Measurements from ENCODE around the gene ANXA8L1.
"Not testable (repeated sequence)": the region's sequence is repeated elsewhere in the genome, so short reads cannot be mapped to it uniquely, and the experiment has no call there.

Gene ANXA8L1
- total RNA-seq = 0 reads per million in 3 donors

GRCh38 chr10:46375406-46375805 is at the start of gene ANXA8L1:
TSS of gene ANXA8L1 (plus strand) at chr10:46375776. CDS start at chr10:46375852, 76 bp downstream.
- DNase-seq; H3K27ac ChIP-seq (ENCODE audit: insufficient read depth, low read length, poor library complexity, severe bottlenecking); H3K9me3 ChIP-seq (ENCODE audit: control insufficient read depth, low read length); H3K4me3 ChIP-seq (ENCODE audit: insufficient read depth, low read depth, low read length, poor library complexity, severe bottlenecking); H3K27me3 ChIP-seq (replicated peaks; ENCODE audit: control insufficient read depth, insufficient read depth, low read length, poor library complexity, severe bottlenecking); H3K36me3 ChIP-seq (ENCODE audit: control insufficient read depth, insufficient read depth, low read length); H3K4me1 ChIP-seq (ENCODE audit: control insufficient read depth, insufficient read depth, low read length, poor library complexity, severe bottlenecking): not testable (repeated sequence)

GRCh38 chr10:46326066-46326465 is 49.5 kb upstream of the ANXA8L1 start:
- H3K4me3 ChIP-seq (ENCODE audit: insufficient read depth, low read depth, low read length, poor library complexity, severe bottlenecking) = no peak overlapping the region
- no peaks in the 10 kb centered on the region for H3K27me3 ChIP-seq (replicated peaks; ENCODE audit: control insufficient read depth, insufficient read depth, low read length, poor library complexity, severe bottlenecking)
- H3K4me1 ChIP-seq (ENCODE audit: control insufficient read depth, insufficient read depth, low read length, poor library complexity, severe bottlenecking) = no peaks in the 10 kb centered on the region
- H3K36me3 ChIP-seq (ENCODE audit: control insufficient read depth, insufficient read depth, low read length) = no peaks in the 10 kb centered on the region
- no peaks in the 10 kb centered on the region for H3K9me3 ChIP-seq (ENCODE audit: control insufficient read depth, low read length)
- no peak for DNase-seq
- no peak overlapping the region for H3K27ac ChIP-seq (ENCODE audit: insufficient read depth, low read length, poor library complexity, severe bottlenecking)

GRCh38 chr10:46326971-46327370 is 48.6 kb upstream of the ANXA8L1 start:
- Histone ChIP-seq H3K27me3 (replicated peaks; ENCODE audit: control insufficient read depth, insufficient read depth, low read length, poor library complexity, severe bottlenecking) (no peaks in the 10 kb centered on the region), H3K9me3 (ENCODE audit: control insufficient read depth, low read length) (no peaks in the 10 kb centered on the region), H3K4me1 (ENCODE audit: control insufficient read depth, insufficient read depth, low read length, poor library complexity, severe bottlenecking) (no peaks in the 10 kb centered on the region), H3K27ac (ENCODE audit: insufficient read depth, low read length, poor library complexity, severe bottlenecking) (no peak overlapping the region), H3K36me3 (ENCODE audit: control insufficient read depth, insufficient read depth, low read length) (no peaks in the 10 kb centered on the region), H3K4me3 (ENCODE audit: insufficient read depth, low read depth, low read length, poor library complexity, severe bottlenecking) (no peak overlapping the region)
- DNase-seq = no peak

GRCh38 chr10:46327685-46328084 is 47.9 kb upstream of the ANXA8L1 start:
- Histone ChIP-seq H3K4me3 (ENCODE audit: insufficient read depth, low read depth, low read length, poor library complexity, severe bottlenecking) (no peak overlapping the region), H3K27me3 (replicated peaks; ENCODE audit: control insufficient read depth, insufficient read depth, low read length, poor library complexity, severe bottlenecking) (no peaks in the 10 kb centered on the region), H3K27ac (ENCODE audit: insufficient read depth, low read length, poor library complexity, severe bottlenecking) (no peak overlapping the region), H3K4me1 (ENCODE audit: control insufficient read depth, insufficient read depth, low read length, poor library complexity, severe bottlenecking) (no peaks in the 10 kb centered on the region), H3K36me3 (ENCODE audit: control insufficient read depth, insufficient read depth, low read length) (no peaks in the 10 kb centered on the region), H3K9me3 (ENCODE audit: control insufficient read depth, low read length) (no peaks in the 10 kb centered on the region)
- no peak for DNase-seq

- Histone ChIP-seq H3K27ac (ENCODE audit: insufficient read depth, low read length, poor library complexity, severe bottlenecking) (no peak overlapping the region), H3K4me1 (ENCODE audit: control insufficient read depth, insufficient read depth, low read length, poor library complexity, severe bottlenecking) (no peaks in the 10 kb centered on the region), H3K9me3 (ENCODE audit: control insufficient read depth, low read length) (no peaks in the 10 kb centered on the region)
These were observed 46.5 kb upstream of the ANXA8L1 start for GRCh38 chr10:46328853-46329689.

GRCh38 chr10:46329690-46330016 is 45.9 kb upstream of the ANXA8L1 start:
- Histone ChIP-seq H3K4me3 (ENCODE audit: insufficient read depth, low read depth, low read length, poor library complexity, severe bottlenecking) (no peak overlapping the region), H3K36me3 (ENCODE audit: control insufficient read depth, insufficient read depth, low read length) (no peaks in the 10 kb centered on the region), H3K9me3 (ENCODE audit: control insufficient read depth, low read length) (no peaks in the 10 kb centered on the region), H3K27me3 (replicated peaks; ENCODE audit: control insufficient read depth, insufficient read depth, low read length, poor library complexity, severe bottlenecking) (no peaks in the 10 kb centered on the region), H3K27ac (ENCODE audit: insufficient read depth, low read length, poor library complexity, severe bottlenecking) (no peak overlapping the region), H3K4me1 (ENCODE audit: control insufficient read depth, insufficient read depth, low read length, poor library complexity, severe bottlenecking) (no peaks in the 10 kb centered on the region)
- DNase-seq = no peak

More at GRCh38 chr10:46328853-46329689, 46.5 kb upstream of the ANXA8L1 start:
- no peaks in the 10 kb centered on the region for H3K36me3 ChIP-seq (ENCODE audit: control insufficient read depth, insufficient read depth, low read length)
- no peak for DNase-seq
- H3K27me3 ChIP-seq (replicated peaks; ENCODE audit: control insufficient read depth, insufficient read depth, low read length, poor library complexity, severe bottlenecking) = no peaks in the 10 kb centered on the region
- no peak overlapping the region for H3K4me3 ChIP-seq (ENCODE audit: insufficient read depth, low read depth, low read length, poor library complexity, severe bottlenecking)

GRCh38 chr10:46330894-46331293 is 44.7 kb upstream of the ANXA8L1 start:
- Histone ChIP-seq H3K27ac (ENCODE audit: insufficient read depth, low read length, poor library complexity, severe bottlenecking) (no peak overlapping the region), H3K27me3 (replicated peaks; ENCODE audit: control insufficient read depth, insufficient read depth, low read length, poor library complexity, severe bottlenecking) (no peaks in the 10 kb centered on the region), H3K9me3 (ENCODE audit: control insufficient read depth, low read length) (no peaks in the 10 kb centered on the region), H3K4me1 (ENCODE audit: control insufficient read depth, insufficient read depth, low read length, poor library complexity, severe bottlenecking) (no peaks in the 10 kb centered on the region), H3K4me3 (ENCODE audit: insufficient read depth, low read depth, low read length, poor library complexity, severe bottlenecking) (no peak overlapping the region), H3K36me3 (ENCODE audit: control insufficient read depth, insufficient read depth, low read length) (no peaks in the 10 kb centered on the region)
- no peak for DNase-seq

- not testable (repeated sequence) for DNase-seq; H3K27me3 ChIP-seq (replicated peaks; ENCODE audit: control insufficient read depth, insufficient read depth, low read length, poor library complexity, severe bottlenecking); H3K4me3 ChIP-seq (ENCODE audit: insufficient read depth, low read depth, low read length, poor library complexity, severe bottlenecking); H3K4me1 ChIP-seq (ENCODE audit: control insufficient read depth, insufficient read depth, low read length, poor library complexity, severe bottlenecking); H3K27ac ChIP-seq (ENCODE audit: insufficient read depth, low read length, poor library complexity, severe bottlenecking); H3K9me3 ChIP-seq (ENCODE audit: control insufficient read depth, low read length); H3K36me3 ChIP-seq (ENCODE audit: control insufficient read depth, insufficient read depth, low read length)
These were observed 10.1 kb upstream of the ANXA8L1 start for GRCh38 chr10:46365484-46365883.

- H3K9me3 ChIP-seq (ENCODE audit: control insufficient read depth, low read length); H3K4me1 ChIP-seq (ENCODE audit: control insufficient read depth, insufficient read depth, low read length, poor library complexity, severe bottlenecking); H3K4me3 ChIP-seq (ENCODE audit: insufficient read depth, low read depth, low read length, poor library complexity, severe bottlenecking); DNase-seq; H3K27me3 ChIP-seq (replicated peaks; ENCODE audit: control insufficient read depth, insufficient read depth, low read length, poor library complexity, severe bottlenecking); H3K36me3 ChIP-seq (ENCODE audit: control insufficient read depth, insufficient read depth, low read length); H3K27ac ChIP-seq (ENCODE audit: insufficient read depth, low read length, poor library complexity, severe bottlenecking): not testable (repeated sequence)
These were observed 8.4 kb upstream of the ANXA8L1 start for GRCh38 chr10:46367209-46367608.

- H3K4me3 ChIP-seq (ENCODE audit: insufficient read depth, low read depth, low read length, poor library complexity, severe bottlenecking); H3K4me1 ChIP-seq (ENCODE audit: control insufficient read depth, insufficient read depth, low read length, poor library complexity, severe bottlenecking); H3K27me3 ChIP-seq (replicated peaks; ENCODE audit: control insufficient read depth, insufficient read depth, low read length, poor library complexity, severe bottlenecking); DNase-seq; H3K27ac ChIP-seq (ENCODE audit: insufficient read depth, low read length, poor library complexity, severe bottlenecking); H3K9me3 ChIP-seq (ENCODE audit: control insufficient read depth, low read length); H3K36me3 ChIP-seq (ENCODE audit: control insufficient read depth, insufficient read depth, low read length): not testable (repeated sequence)
These were observed 7.8 kb upstream of the ANXA8L1 start for GRCh38 chr10:46367666-46368240.
